Osteocyte (in vitro differentiated cells): ENCODE data around the gene RNF14. TPM values are rescaled to one million over a fixed set of nuclear protein-coding genes. Genes with fewer than 3 reads are reported as not detected.

ENCODE experiments used
- DNase-seq: peaks from one replicate; pipeline ENCODE4 v3.0.0; 2021; ENCODE audit warnings: mixed read lengths; ENCODE audit not compliant: unreplicated experiment; ENCODE audit errors: extremely low spot score
- H3K27ac Mint-ChIP-seq: one replicate; pipeline ENCODE4 v1.8.0; 2021; ENCODE audit warnings: mild to moderate bottlenecking, mixed read lengths; ENCODE audit not compliant: unreplicated experiment
- H3K27me3 Mint-ChIP-seq: one replicate; pipeline ENCODE4 v1.8.0; 2021; ENCODE audit warnings: mixed read lengths; ENCODE audit not compliant: unreplicated experiment
- H3K36me3 Mint-ChIP-seq: one replicate; pipeline ENCODE4 v1.8.0; 2021; ENCODE audit warnings: mixed read lengths; ENCODE audit not compliant: unreplicated experiment
- H3K4me1 Mint-ChIP-seq: one replicate; pipeline ENCODE4 v1.8.0; 2021; ENCODE audit warnings: mixed read lengths; ENCODE audit not compliant: unreplicated experiment
- H3K4me3 Mint-ChIP-seq: one replicate; pipeline ENCODE4 v1.8.0; 2021; ENCODE audit warnings: mild to moderate bottlenecking, moderate library complexity, mixed read lengths; ENCODE audit not compliant: unreplicated experiment
- H3K9me3 Mint-ChIP-seq: one replicate; pipeline ENCODE4 v1.8.0; 2021; ENCODE audit warnings: mixed read lengths; ENCODE audit not compliant: unreplicated experiment
- total RNA-seq: library from RNA; stranded (reverse); gene quantifications from 2 replicates; pipeline ENCODE4 v1.2.1, GENCODE V29; 2021
- TF ChIP-seq, protein P1 (sequence below): fragments of 200-600 bp; sonication (generic); IDR thresholded peaks from 2 replicates; pipeline ENCODE4 v1.5.0; 2021; ENCODE audit warnings: antibody characterized with exemption, mild to moderate bottlenecking, moderate library complexity

RNF14 gene
- total RNA-seq, 1 donor from 2014 or later = 66.8 TPM

DNA sequence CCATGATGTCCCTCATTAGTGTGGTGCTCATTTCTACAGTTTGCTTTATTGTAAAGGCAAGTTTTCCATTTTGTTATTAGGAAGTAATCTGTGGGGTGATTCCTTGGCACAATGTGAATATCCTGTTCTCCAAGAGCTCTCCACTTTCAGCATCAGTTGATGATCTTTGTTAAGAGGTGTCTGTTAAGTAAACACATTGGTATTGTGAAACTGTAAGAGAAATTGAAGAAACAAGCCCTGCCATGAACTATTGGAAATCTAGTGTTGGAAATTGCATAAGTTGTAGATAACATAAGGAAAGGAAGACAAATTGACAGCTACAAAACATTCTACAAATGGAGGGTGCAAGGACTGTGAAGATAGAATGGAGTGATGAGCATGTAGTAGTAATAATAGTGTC lies 17.2 kb downstream of the RNF14 start:
- H3K4me3 Mint-ChIP-seq = no peak overlapping the region
- peaks cover 43% of the 10 kb centered on the region for H3K36me3 Mint-ChIP-seq
- H3K27me3 Mint-ChIP-seq = no peaks in the 10 kb centered on the region
- H3K9me3 Mint-ChIP-seq = no peaks in the 10 kb centered on the region
- H3K4me1 Mint-ChIP-seq = no peaks in the 10 kb centered on the region
- no peak overlapping the region for H3K27ac Mint-ChIP-seq
- TF ChIP-seq, protein P1, sequence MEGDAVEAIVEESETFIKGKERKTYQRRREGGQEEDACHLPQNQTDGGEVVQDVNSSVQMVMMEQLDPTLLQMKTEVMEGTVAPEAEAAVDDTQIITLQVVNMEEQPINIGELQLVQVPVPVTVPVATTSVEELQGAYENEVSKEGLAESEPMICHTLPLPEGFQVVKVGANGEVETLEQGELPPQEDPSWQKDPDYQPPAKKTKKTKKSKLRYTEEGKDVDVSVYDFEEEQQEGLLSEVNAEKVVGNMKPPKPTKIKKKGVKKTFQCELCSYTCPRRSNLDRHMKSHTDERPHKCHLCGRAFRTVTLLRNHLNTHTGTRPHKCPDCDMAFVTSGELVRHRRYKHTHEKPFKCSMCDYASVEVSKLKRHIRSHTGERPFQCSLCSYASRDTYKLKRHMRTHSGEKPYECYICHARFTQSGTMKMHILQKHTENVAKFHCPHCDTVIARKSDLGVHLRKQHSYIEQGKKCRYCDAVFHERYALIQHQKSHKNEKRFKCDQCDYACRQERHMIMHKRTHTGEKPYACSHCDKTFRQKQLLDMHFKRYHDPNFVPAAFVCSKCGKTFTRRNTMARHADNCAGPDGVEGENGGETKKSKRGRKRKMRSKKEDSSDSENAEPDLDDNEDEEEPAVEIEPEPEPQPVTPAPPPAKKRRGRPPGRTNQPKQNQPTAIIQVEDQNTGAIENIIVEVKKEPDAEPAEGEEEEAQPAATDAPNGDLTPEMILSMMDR = no peak
- DNase-seq = no peak

- Mint-ChIP-seq H3K27ac (no peak overlapping the region), H3K4me3 (no peak overlapping the region), H3K4me1 (no peaks in the 10 kb centered on the region), H3K9me3 (no peaks in the 10 kb centered on the region), H3K36me3 (peaks cover 39% of the 10 kb centered on the region), H3K27me3 (no peaks in the 10 kb centered on the region)
- TF ChIP-seq, protein P1 = no peak
- DNase-seq = no peak
These were observed 20.8 kb downstream of the RNF14 start for GRCh38 chr5:141989720-141990119.

GRCh38 chr5:141992349-141992963 lies 23.6 kb downstream of the RNF14 start:
- H3K27me3 Mint-ChIP-seq = no peaks in the 10 kb centered on the region
- H3K27ac Mint-ChIP-seq = no peak overlapping the region
- DNase-seq = no peak
- peaks cover 37% of the 10 kb centered on the region for H3K36me3 Mint-ChIP-seq
- TF ChIP-seq, protein P1 = peak; percentile 81
- no peaks in the 10 kb centered on the region for H3K4me1 Mint-ChIP-seq
- no peaks in the 10 kb centered on the region for H3K9me3 Mint-ChIP-seq
- H3K4me3 Mint-ChIP-seq = no peak overlapping the region

- TF ChIP-seq, protein P1 = no peak
- H3K36me3 Mint-ChIP-seq = peaks cover 40% of the 10 kb centered on the region
These were observed 25.7 kb downstream of the RNF14 start for GRCh38 chr5:141994511-141995136.

DNA sequence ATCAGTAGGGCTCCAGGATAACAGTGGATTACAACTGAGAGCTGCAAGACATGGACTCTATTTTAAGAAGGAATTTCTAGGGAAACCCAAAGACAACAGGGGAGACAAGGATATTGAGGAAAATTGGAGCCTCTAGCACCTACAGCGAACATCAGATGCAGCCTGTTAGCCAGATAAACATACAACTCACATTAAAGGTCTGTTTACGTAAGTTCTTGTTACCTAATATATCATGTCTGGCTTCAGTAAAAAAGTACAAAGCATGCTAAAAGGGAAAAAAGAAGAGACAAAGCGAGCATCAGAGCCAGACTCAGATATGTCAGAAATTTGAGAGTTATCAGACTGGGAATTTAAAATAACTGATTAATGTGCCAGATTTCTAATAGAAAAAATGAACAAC lies 26.8 kb downstream of the RNF14 start:
- Mint-ChIP-seq H3K27ac (no peak overlapping the region), H3K4me1 (no peaks in the 10 kb centered on the region), H3K36me3 (peaks cover 44% of the 10 kb centered on the region), H3K9me3 (no peaks in the 10 kb centered on the region), H3K4me3 (no peak overlapping the region), H3K27me3 (no peaks in the 10 kb centered on the region)
- DNase-seq = no peak
- TF ChIP-seq, protein P1 = no peak

More at GRCh38 chr5:141994511-141995136, 25.7 kb downstream of the RNF14 start:
- H3K4me3 Mint-ChIP-seq = no peak overlapping the region
- no peaks in the 10 kb centered on the region for H3K9me3 Mint-ChIP-seq
- H3K27ac Mint-ChIP-seq = no peak overlapping the region
- H3K27me3 Mint-ChIP-seq = no peaks in the 10 kb centered on the region
- DNase-seq = no peak
- no peaks in the 10 kb centered on the region for H3K4me1 Mint-ChIP-seq
